ENCODE results near the gene NFATC1. TPM values are rescaled to one million over a fixed set of nuclear protein-coding genes. Genes with fewer than 3 reads are reported as not detected.

The NFATC1 gene
- total RNA-seq, 4 donors from 2014 or later, result 13.1 to 21.3 (median 16.2) TPM

- TF ChIP-seq POLR2AphosphoS5 (IDR thresholded peaks at IDR 0.05) (no peak), EP300 (IDR thresholded peaks at IDR 0.05) (no peak), CTCF (IDR thresholded peaks at IDR 0.05) (no peak), POLR2A (IDR thresholded peaks at IDR 0.05) (no peak)
Observed at GRCh38 chr18:79554945-79555645, 159.4 kb downstream of the NFATC1 start.

GRCh38 chr18:79555885-79556284, 160.2 kb downstream of the NFATC1 start:
- H3K27ac ChIP-seq, result no peak overlapping the region

More at GRCh38 chr18:79554945-79555645, 159.4 kb downstream of the NFATC1 start:
- no peak for ATAC-seq
- Histone ChIP-seq H3K27ac (no peak overlapping the region), H3K4me1 (no peaks in the 10 kb centered on the region), H3K27me3 (no peaks in the 10 kb centered on the region), H3K4me3 (no peak overlapping the region), H3K9me3 (no peaks in the 10 kb centered on the region), H3K36me3 (no peaks in the 10 kb centered on the region)
- WGBS, 2 donors (ENCODE audit: low coverage in 1 of 2), result no CpG with 5 or more reads among the region's 30 CpGs

GRCh38 chr18:79556829-79557585, 161.3 kb downstream of the NFATC1 start:
- H3K4me1 ChIP-seq, result no peaks in the 10 kb centered on the region
- no peak for ATAC-seq
- TF ChIP-seq POLR2AphosphoS5 (IDR thresholded peaks at IDR 0.05), result no peak
- no peak for TF ChIP-seq EP300 (IDR thresholded peaks at IDR 0.05)
- no peak for TF ChIP-seq CTCF (IDR thresholded peaks at IDR 0.05)
- TF ChIP-seq POLR2A (IDR thresholded peaks at IDR 0.05), result no peak
- H3K27me3 ChIP-seq, result no peaks in the 10 kb centered on the region
- no peak overlapping the region for H3K4me3 ChIP-seq
- H3K27ac ChIP-seq, result no peak overlapping the region
- WGBS, 2 donors (ENCODE audit: low coverage in 1 of 2), result 77 to 93% methylated on average over 3 of the region's 21 CpGs
- H3K36me3 ChIP-seq, result no peaks in the 10 kb centered on the region
- H3K9me3 ChIP-seq, result no peaks in the 10 kb centered on the region

More at GRCh38 chr18:79555885-79556284, 160.2 kb downstream of the NFATC1 start:
- ATAC-seq, result no peak
- H3K9me3 ChIP-seq, result no peaks in the 10 kb centered on the region
- H3K4me1 ChIP-seq, result no peaks in the 10 kb centered on the region
- WGBS, 2 donors (ENCODE audit: low coverage in 1 of 2), result 95% methylated on average over 11 of the region's 19 CpGs; no CpG with 5 or more reads in 1 of the 2 donors
- no peaks in the 10 kb centered on the region for H3K36me3 ChIP-seq
- no peak for TF ChIP-seq EP300 (IDR thresholded peaks at IDR 0.05)
- no peak for TF ChIP-seq POLR2A (IDR thresholded peaks at IDR 0.05)
- no peak for TF ChIP-seq POLR2AphosphoS5 (IDR thresholded peaks at IDR 0.05)
- TF ChIP-seq CTCF (IDR thresholded peaks at IDR 0.05), result no peak
- H3K27me3 ChIP-seq, result no peaks in the 10 kb centered on the region
- no peak overlapping the region for H3K4me3 ChIP-seq

GRCh38 chr18:79558196-79558932, 162.6 kb downstream of the NFATC1 start:
- no peak overlapping the region for H3K27ac ChIP-seq
- no peak for TF ChIP-seq POLR2A (IDR thresholded peaks at IDR 0.05)
- TF ChIP-seq POLR2AphosphoS5 (IDR thresholded peaks at IDR 0.05), result no peak
- TF ChIP-seq CTCF (IDR thresholded peaks at IDR 0.05), result no peak
- ATAC-seq, result no peak
- H3K36me3 ChIP-seq, result no peaks in the 10 kb centered on the region
- no peaks in the 10 kb centered on the region for H3K27me3 ChIP-seq
- 96% methylated on average over 7 to 8 of the region's 25 CpGs for WGBS, 2 donors (ENCODE audit: low coverage in 1 of 2)
- no peak overlapping the region for H3K4me3 ChIP-seq
- no peaks in the 10 kb centered on the region for H3K9me3 ChIP-seq
- no peaks in the 10 kb centered on the region for H3K4me1 ChIP-seq
